GM19328 (cell line): Measurements from ENCODE around the gene TSPAN14.
A peak's percentile ranks its signal among the peaks of the same experiment; 100 is the strongest.
"Not testable (repeated sequence)": the region's sequence is repeated elsewhere in the genome, so short reads cannot be mapped to it uniquely, and the experiment has no call there.

Experiments
- ATAC-seq: cut with Tn5 transposase; IDR thresholded peaks from one replicate; pipeline ENCODE4 v1.9.1; 2021; ENCODE audit warnings: mild to moderate bottlenecking, moderate library complexity; ENCODE audit not compliant: unreplicated experiment

The TSPAN14 gene

GRCh38 chr10:80468002-80468401, 13.9 kb downstream of the TSPAN14 start:
- ATAC-seq: no peak

DNA sequence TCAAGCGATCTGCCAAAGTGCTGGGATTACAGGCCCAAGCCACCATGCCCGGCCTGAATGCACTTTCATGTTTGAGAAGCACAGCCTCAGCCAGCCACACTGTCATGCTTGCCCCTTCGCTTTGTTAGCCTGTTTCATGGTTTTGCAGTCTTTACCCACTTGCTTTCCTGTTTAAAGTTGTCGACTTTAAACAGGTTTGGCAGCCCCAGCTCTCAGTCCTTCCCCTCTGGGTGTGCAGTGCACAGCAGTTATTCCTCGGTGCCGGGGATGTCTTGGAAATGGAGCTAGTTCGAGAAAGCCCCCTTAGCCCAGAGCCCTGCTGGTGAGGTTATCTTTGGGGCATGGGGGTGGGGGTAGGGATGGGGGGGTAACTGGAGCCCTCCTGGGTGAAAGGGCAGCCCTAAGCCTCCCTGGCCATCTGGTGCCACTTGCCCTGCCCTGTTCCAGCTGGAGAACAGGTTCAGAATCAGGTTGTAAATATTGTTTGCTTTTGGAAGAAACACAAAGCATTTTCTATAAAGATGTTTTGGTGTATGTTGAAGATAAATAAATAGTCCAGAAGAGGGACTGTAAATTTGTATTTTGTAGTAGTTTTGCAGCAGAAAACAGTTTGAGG, 14.8 kb downstream of the TSPAN14 start:
- ATAC-seq: no peak

DNA sequence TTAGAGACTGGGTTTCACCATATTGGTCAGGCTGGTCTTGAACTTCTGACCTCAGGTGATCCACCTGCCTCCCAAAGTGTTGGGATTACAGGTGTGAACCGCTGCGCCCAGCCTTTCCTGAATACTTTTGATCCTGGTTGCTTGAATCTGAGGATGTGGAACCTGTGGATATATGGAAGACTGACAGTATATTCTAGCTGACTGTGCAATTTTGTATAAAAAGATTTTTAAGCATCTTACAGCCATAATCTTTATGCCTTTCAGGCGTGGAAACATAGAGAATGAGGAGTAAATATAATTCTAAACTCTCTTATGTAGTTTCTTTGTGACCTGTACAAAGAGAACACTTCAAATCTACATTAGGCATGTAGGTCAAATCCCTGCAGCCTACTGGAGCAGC, 16.2 kb downstream of the TSPAN14 start:
- no peak for ATAC-seq

DNA sequence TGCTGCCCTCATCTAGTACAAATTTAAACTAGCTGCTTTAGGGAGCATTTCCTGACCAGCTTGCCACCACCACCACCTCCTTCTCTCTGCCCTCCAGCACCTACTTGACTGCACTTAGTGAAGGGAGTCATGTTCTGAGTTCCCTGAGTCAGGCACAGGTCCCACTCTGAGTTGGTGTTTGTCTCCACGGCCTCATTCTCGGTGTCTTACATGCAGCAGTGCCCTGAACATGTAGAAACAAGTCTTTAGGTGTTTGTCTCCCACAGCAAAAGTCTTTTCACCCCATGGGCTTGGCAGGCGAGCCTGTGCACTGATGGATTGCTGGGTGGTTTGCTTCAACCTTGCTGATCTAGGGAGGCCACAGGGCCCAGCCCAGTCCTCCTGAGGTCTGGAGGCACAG, 16.9 kb downstream of the TSPAN14 start:
- no peak for ATAC-seq

- peak; percentile 51 for ATAC-seq
Measured at GRCh38 chr10:80471715-80472233, 17.7 kb downstream of the TSPAN14 start.

DNA sequence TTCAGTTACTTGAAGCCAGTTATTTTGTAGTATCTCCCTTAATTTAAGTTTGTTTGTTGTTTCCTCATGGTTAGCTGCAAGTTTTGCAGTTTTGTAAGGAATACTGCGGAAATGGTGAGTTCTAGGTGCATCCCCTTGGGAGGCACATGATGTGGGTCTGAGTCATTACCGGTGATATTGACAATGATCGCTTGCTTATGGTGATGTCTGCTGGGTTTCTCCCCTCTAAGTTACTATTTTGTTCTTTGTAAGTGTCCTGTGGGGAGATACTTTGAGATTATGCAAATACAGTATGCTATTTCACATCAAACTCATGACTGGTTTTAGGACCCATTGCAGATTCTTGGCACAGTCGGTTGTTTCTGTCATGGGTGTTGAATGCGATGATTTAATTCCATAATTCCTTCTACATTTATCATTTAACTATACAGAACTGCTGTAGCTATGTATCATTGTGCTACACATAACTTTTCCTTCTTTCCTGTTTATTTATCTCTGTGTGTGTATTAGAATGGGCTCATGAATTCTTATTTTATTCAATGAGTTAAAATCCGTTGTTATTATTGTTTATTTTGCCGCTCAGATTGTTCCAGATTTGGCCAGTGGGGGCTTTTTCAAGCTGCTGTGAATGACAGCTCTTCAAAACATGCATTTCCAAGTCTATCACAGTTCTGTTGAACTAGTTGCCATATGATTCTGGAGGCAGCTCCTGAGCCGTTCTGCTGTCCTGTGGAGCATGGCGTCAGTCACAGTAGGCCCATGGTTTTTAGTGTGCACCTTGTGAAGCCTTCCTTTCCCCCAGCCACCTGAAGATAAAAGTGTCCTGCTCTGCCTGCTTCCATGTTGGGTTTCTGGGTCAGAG, 18.4 kb downstream of the TSPAN14 start:
- peak; percentile 88 for ATAC-seq

GRCh38 chr10:80473096-80473657, 19.1 kb downstream of the TSPAN14 start:
- ATAC-seq: no peak

GRCh38 chr10:80473692-80474596, 19.8 kb downstream of the TSPAN14 start:
- no peak for ATAC-seq

DNA sequence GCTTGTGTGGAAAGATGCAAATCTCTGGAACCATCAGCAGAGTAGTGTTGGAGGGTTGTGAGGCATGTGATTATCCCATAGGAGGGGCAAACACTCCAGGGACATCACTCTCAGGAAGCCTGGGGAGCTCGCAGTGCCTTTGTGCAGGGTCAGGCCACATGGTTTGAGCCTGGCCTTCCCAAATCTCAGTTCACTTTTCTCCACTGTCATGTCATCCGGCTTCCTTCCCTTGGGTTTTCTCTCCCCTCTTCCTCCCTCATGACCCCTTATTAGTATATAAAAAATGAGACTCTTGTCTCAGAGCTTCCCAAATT, 20.4 kb downstream of the TSPAN14 start:
- ATAC-seq: no peak

- no peak for ATAC-seq
Measured at GRCh38 chr10:80474941-80475340, 20.8 kb downstream of the TSPAN14 start.

DNA sequence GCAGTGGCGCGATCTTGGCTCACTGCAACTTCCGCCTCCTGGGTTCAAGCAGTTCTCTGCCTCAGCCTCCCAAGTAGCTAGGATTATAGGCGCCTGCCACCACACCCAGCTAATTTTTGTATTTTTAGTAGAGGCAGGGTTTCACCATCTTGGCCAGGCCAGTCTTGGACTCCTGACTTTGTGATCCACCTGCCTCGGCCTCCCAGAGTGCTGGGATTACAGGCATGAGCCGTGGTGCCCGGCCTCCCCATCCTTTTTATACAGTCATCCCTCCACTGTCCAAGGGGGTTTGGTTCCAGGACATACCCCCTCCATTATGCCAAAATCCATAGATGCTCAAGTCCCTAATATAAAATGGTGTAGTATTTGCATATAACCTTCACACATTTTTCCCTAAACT, 21.5 kb downstream of the TSPAN14 start:
- not testable (repeated sequence) for ATAC-seq

- ATAC-seq: no peak
Measured at GRCh38 chr10:80476685-80477084, 22.6 kb downstream of the TSPAN14 start.

- no peak for ATAC-seq
Measured at GRCh38 chr10:80477813-80478212, 23.7 kb downstream of the TSPAN14 start.

GRCh38 chr10:80480373-80480772, 26.3 kb downstream of the TSPAN14 start:
- not testable (repeated sequence) for ATAC-seq

- ATAC-seq: no peak
Measured at GRCh38 chr10:80480852-80481251, 26.7 kb downstream of the TSPAN14 start.

DNA sequence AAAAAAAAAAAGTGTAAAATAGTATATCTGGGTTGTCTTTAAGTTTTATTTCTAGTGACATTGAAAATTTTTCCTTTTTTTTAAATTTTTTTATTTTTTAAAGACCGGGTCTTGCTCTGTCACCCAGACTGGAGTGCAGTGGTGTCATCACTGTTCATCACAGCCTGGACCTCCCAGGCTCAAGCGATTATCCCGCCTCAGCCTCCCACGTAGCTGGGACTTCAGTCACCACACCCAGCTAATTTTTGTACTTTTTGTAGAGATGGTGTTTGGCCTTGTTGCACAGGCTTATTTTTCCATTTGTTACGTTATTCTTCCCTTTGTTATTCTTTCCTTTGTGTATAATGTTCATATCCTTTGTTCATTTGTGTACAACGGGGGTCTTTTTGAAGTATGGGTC, 30.1 kb downstream of the TSPAN14 start:
- ATAC-seq: no peak

- no peak for ATAC-seq
Measured at GRCh38 chr10:80484676-80485075, 30.6 kb downstream of the TSPAN14 start.

- ATAC-seq: no peak
Measured at GRCh38 chr10:80485076-80485945, 31.2 kb downstream of the TSPAN14 start.

DNA sequence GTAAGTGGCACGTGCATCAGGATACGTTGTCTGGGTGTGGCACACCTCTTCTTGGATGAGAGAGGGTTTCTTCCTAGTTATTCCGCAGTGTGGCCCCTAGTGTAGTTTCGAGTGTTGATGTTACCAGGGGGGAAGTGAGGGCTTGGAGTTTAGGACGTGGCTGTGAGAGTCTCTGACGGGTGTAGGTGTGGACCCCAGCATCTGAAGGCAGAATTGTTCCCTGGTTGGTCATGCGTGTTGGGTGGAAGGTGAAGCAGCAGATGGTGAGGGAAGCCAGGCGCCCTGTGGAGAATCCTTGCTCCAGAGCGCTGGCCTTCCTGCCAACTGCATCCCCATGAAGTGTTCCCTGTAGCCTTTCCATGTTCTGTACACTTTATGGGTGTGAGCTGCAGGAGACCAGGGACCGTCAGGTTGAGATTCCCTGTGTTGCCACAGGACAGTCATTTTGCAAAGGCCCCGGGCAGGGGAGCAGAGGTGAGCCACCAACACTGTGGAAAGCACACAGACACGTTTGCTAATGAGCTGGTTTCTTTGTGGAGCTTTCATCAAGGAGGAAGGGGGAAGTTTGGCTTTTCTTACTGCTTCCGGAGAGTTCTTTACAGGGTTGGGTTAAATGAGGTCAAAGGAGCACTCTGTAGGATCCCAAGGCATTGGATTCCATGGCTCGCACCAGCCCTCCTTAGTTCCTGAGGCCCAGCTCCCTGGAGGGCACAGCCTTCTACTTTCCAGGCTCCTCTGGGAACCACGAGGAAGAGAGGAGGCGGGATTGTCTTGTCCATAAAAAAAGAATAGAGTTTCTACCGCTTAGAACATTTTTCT, 32.0 kb downstream of the TSPAN14 start:
- ATAC-seq: no peak
